WTC11 (cell line): ENCODE measurements around the gene CLCN1. TPM values are rescaled to one million over a fixed set of nuclear protein-coding genes. Genes with fewer than 3 reads are reported as not detected.
"Not testable (repeated sequence)": the region's sequence is repeated elsewhere in the genome, so short reads cannot be mapped to it uniquely, and the experiment has no call there.

Experiments used
- ATAC-seq: fragments of 200-7000 bp; cut with Tn5 transposase; 2 replicates; pipeline ENCODE4 v1.10.0; 2021; ENCODE audit warnings: mild to moderate bottlenecking, moderate library complexity
- CTCF ChIA-PET: fragments of 300-600 bp; sonication (Branson Sonifier 250); formaldehyde crosslinking; loops from one replicate; lab custom pipeline; 2021; ENCODE audit warnings: antibody characterized with exemption; lab: Charles Lee
- POLR2A ChIA-PET: fragments of 350-600 bp; sonication (Branson Sonifier 250); formaldehyde crosslinking; loops from one replicate; lab custom pipeline; 2021; ENCODE audit warnings: antibody characterized with exemption; lab: Charles Lee
- DNase-seq: peaks from one replicate; pipeline ENCODE4 v3.0.0; 2021; ENCODE audit warnings: low spot score
- H3K27ac Mint-ChIP-seq: 2 replicates; pipeline ENCODE4 v1.8.0; 2021; ENCODE audit warnings: mixed read lengths
- H3K27me3 Mint-ChIP-seq: 2 replicates; pipeline ENCODE4 v1.8.0; 2021; ENCODE audit warnings: low read depth, mild to moderate bottlenecking, moderate library complexity, mixed read lengths
- H3K36me3 Mint-ChIP-seq: 2 replicates; pipeline ENCODE4 v1.8.0; 2021; ENCODE audit warnings: mixed read lengths
- H3K4me1 Mint-ChIP-seq: 2 replicates; pipeline ENCODE4 v1.8.0; 2022; ENCODE audit warnings: mixed read lengths
- H3K4me3 Mint-ChIP-seq: 2 replicates; pipeline ENCODE4 v1.8.0; 2021; ENCODE audit warnings: mild to moderate bottlenecking, moderate library complexity, mixed read lengths
- H3K9me3 Mint-ChIP-seq: 2 replicates; pipeline ENCODE4 v1.8.0; 2021; ENCODE audit warnings: mixed read lengths
- ATF3 ChIP-seq: sonication (generic); formaldehyde crosslinking; conservative IDR thresholded peaks from 2 replicates; pipeline ENCODE4 v1.8.1; 2022; ENCODE audit warnings: mild to moderate bottlenecking, missing genetic modification reagents
- CBFB ChIP-seq: sonication (generic); formaldehyde crosslinking; IDR thresholded peaks from 2 replicates; pipeline ENCODE4 v1.8.1; 2022; ENCODE audit warnings: mild to moderate bottlenecking, low read depth, missing genetic modification reagents
- CDX4 ChIP-seq: fragments of 250-450 bp; sonication (Bioruptor Pico); IDR thresholded peaks from 2 replicates; pipeline ENCODE4 v1.9.0; 2021; ENCODE audit warnings: moderate library complexity, mild to moderate bottlenecking, inconsistent platforms, borderline replicate concordance
- ELF4 ChIP-seq: sonication (generic); formaldehyde crosslinking; IDR thresholded peaks from 2 replicates; pipeline ENCODE4 v1.8.1; 2022; ENCODE audit warnings: low read depth, mild to moderate bottlenecking, moderate library complexity, missing genetic modification reagents
- GABPB1 ChIP-seq: sonication (generic); formaldehyde crosslinking; IDR thresholded peaks from 2 replicates; pipeline ENCODE4 v1.8.1; 2023; ENCODE audit warnings: mild to moderate bottlenecking, missing genetic modification reagents
- JUN ChIP-seq: sonication (generic); formaldehyde crosslinking; IDR thresholded peaks from 2 replicates; pipeline ENCODE4 v1.8.0; 2023; ENCODE audit warnings: mild to moderate bottlenecking, missing genetic modification reagents
- NR2C2 ChIP-seq: sonication (generic); formaldehyde crosslinking; IDR thresholded peaks from 2 replicates; pipeline ENCODE4 v1.8.0; 2022; ENCODE audit warnings: mild to moderate bottlenecking, missing genetic modification reagents
- PRRX2 ChIP-seq: fragments of 250-450 bp; sonication (Bioruptor Pico); IDR thresholded peaks from 2 replicates; pipeline ENCODE4 v1.8.0; 2021; ENCODE audit warnings: mild to moderate bottlenecking
- SP1 ChIP-seq: sonication (generic); formaldehyde crosslinking; conservative IDR thresholded peaks from 2 replicates; pipeline ENCODE4 v1.8.1; 2022; ENCODE audit warnings: missing genetic modification reagents
- STAT6 ChIP-seq: sonication (generic); formaldehyde crosslinking; conservative IDR thresholded peaks from 2 replicates; pipeline ENCODE4 v1.8.1; 2023; ENCODE audit warnings: mild to moderate bottlenecking, low read depth, missing genetic modification reagents, moderate library complexity
- TEAD1 ChIP-seq: sonication (generic); formaldehyde crosslinking; IDR thresholded peaks from 2 replicates; pipeline ENCODE4 v1.8.0; 2022; ENCODE audit warnings: mild to moderate bottlenecking, missing genetic modification reagents
- USF1 ChIP-seq: sonication (generic); formaldehyde crosslinking; IDR thresholded peaks from 2 replicates; pipeline ENCODE4 v1.8.0; 2022; ENCODE audit warnings: mild to moderate bottlenecking, missing genetic modification reagents
- ZNF121 ChIP-seq: sonication (generic); formaldehyde crosslinking; IDR thresholded peaks from 2 replicates; pipeline ENCODE4 v1.8.0; 2023; ENCODE audit warnings: missing genetic modification reagents
- ZNF263 ChIP-seq: sonication (generic); formaldehyde crosslinking; IDR thresholded peaks from 2 replicates; pipeline ENCODE4 v1.8.1; 2022; ENCODE audit warnings: low read depth, mild to moderate bottlenecking, moderate library complexity, missing genetic modification reagents
- total RNA-seq: library from RNA; stranded (reverse); gene quantifications from 3 replicates; pipeline ENCODE4 v1.2.3, GENCODE V29; 2021

CLCN1 gene
- total RNA-seq, 1 experiment from 2014 or later, result 0.28 TPM

GRCh38 chr7:143391462-143392404, 75.8 kb downstream of the CLCN1 start:
- no peak overlapping the region for H3K4me3 Mint-ChIP-seq
- DNase-seq (no peak), ATAC-seq (no peak)
- peaks cover 9% of the 10 kb centered on the region for H3K4me1 Mint-ChIP-seq
- TF ChIP-seq ZNF263 (CRISPR knock-in tag) (no peak), SP1 (CRISPR knock-in tag) (no peak), JUN (CRISPR knock-in tag) (no peak), CBFB (CRISPR knock-in tag) (no peak), PRRX2 (CRISPR knock-in tag) (no peak)
- ChIA-PET CTCF (interaction anchor here (0.5 to 4.4 kb wide), 5 partner anchors 12 to 510 kb away, joined by 3 to 48 read pairs (median 3); partner anchors contain the start of gene EPHA1), POLR2A (interaction anchor here (0.5 to 7.2 kb wide), 3 partner anchors 10 to 24 kb away, joined by 3 to 62 read pairs (median 5); partner anchors contain the start of gene EPHA1)
- H3K9me3 Mint-ChIP-seq, result no peaks in the 10 kb centered on the region
- peaks cover 75% of the 10 kb centered on the region for H3K36me3 Mint-ChIP-seq
- H3K27ac Mint-ChIP-seq, result peak overlapping the region; percentile 57; the same call in 1 of the 2 replicates
- H3K27me3 Mint-ChIP-seq, result no peaks in the 10 kb centered on the region

- H3K4me3 Mint-ChIP-seq, H3K9me3 Mint-ChIP-seq, H3K4me1 Mint-ChIP-seq, H3K27ac Mint-ChIP-seq, ATAC-seq, H3K27me3 Mint-ChIP-seq, CTCF ChIA-PET, DNase-seq: not testable (repeated sequence)
- POLR2A ChIA-PET, result interaction anchor here (0.5 to 7.2 kb wide), 2 partner anchors 15 to 23 kb away, joined by 5 to 62 read pairs; partner anchors contain the start of gene EPHA1
- peaks cover 81% of the 10 kb centered on the region for H3K36me3 Mint-ChIP-seq
Measured at GRCh38 chr7:143392427-143392826, 76.5 kb downstream of the CLCN1 start.

- POLR2A ChIA-PET, result interaction anchor here (0.5 to 7.2 kb wide), 2 partner anchors 14 to 23 kb away, joined by 5 to 62 read pairs; partner anchors contain the start of gene EPHA1
- Mint-ChIP-seq H3K9me3 (no peaks in the 10 kb centered on the region), H3K27me3 (no peaks in the 10 kb centered on the region), H3K4me3 (no peak overlapping the region), H3K4me1 (peaks cover 7% of the 10 kb centered on the region), H3K36me3 (peaks cover 82% of the 10 kb centered on the region), H3K27ac (peak overlapping the region; percentile 76)
- DNase-seq (no peak), ATAC-seq (no peak)
- CTCF ChIA-PET, result interaction anchor here (0.9 kb wide), 1 partner anchor 47 kb away, joined by 5 read pairs; no protein-coding TSS in a partner anchor
- TF ChIP-seq STAT6 (CRISPR knock-in tag) (no peak), ZNF121 (0 out of 2 replicates have a peak, but pooled peaks have one; percentile 7)
Measured at GRCh38 chr7:143392875-143393266, 77.0 kb downstream of the CLCN1 start.

GRCh38 chr7:143393267-143394041, 77.5 kb downstream of the CLCN1 start:
- ATAC-seq (no peak), DNase-seq (no peak)
- no peaks in the 10 kb centered on the region for H3K27me3 Mint-ChIP-seq
- no peaks in the 10 kb centered on the region for H3K9me3 Mint-ChIP-seq
- H3K4me1 Mint-ChIP-seq, result peaks cover 6% of the 10 kb centered on the region
- ChIA-PET POLR2A (interaction anchor here (7.2 kb wide), 1 partner anchor 14 kb away, joined by 62 read pairs; the partner anchor contains the start of gene EPHA1), CTCF (interaction anchor here (0.9 kb wide), 1 partner anchor 48 kb away, joined by 5 read pairs; no protein-coding TSS in a partner anchor)
- H3K27ac Mint-ChIP-seq, result peak overlapping the region; percentile 76
- H3K36me3 Mint-ChIP-seq, result peaks cover 88% of the 10 kb centered on the region
- H3K4me3 Mint-ChIP-seq, result no peak overlapping the region
- TF ChIP-seq ELF4 (CRISPR knock-in tag) (no peak), GABPB1 (CRISPR knock-in tag) (peak; percentile 78)

- ChIA-PET POLR2A (interaction anchor here (7.2 kb wide), 1 partner anchor 13 kb away, joined by 62 read pairs; the partner anchor contains the start of gene EPHA1), CTCF (no interaction called here)
- no peak for DNase-seq
- Mint-ChIP-seq H3K9me3 (no peaks in the 10 kb centered on the region), H3K4me1 (peaks cover 6% of the 10 kb centered on the region), H3K36me3 (peaks cover 89% of the 10 kb centered on the region), H3K27ac (no peak overlapping the region), H3K4me3 (no peak overlapping the region), H3K27me3 (no peaks in the 10 kb centered on the region)
- no peak for ATAC-seq
- TF ChIP-seq CDX4 (CRISPR knock-in tag) (no peak), TEAD1 (CRISPR knock-in tag) (no peak), NR2C2 (CRISPR knock-in tag) (no peak), ATF3 (no peak), USF1 (CRISPR knock-in tag) (no peak)
Measured at GRCh38 chr7:143394068-143394467, 78.2 kb downstream of the CLCN1 start.
